Measurements from ENCODE around the gene FAM3D. TPM values are rescaled to one million over a fixed set of nuclear protein-coding genes. Genes with fewer than 3 reads are reported as not detected.

The FAM3D gene
- polyA plus RNA-seq, 1 of the 3 experiments (the other 2 are of a cell fraction), result not detected

DNA sequence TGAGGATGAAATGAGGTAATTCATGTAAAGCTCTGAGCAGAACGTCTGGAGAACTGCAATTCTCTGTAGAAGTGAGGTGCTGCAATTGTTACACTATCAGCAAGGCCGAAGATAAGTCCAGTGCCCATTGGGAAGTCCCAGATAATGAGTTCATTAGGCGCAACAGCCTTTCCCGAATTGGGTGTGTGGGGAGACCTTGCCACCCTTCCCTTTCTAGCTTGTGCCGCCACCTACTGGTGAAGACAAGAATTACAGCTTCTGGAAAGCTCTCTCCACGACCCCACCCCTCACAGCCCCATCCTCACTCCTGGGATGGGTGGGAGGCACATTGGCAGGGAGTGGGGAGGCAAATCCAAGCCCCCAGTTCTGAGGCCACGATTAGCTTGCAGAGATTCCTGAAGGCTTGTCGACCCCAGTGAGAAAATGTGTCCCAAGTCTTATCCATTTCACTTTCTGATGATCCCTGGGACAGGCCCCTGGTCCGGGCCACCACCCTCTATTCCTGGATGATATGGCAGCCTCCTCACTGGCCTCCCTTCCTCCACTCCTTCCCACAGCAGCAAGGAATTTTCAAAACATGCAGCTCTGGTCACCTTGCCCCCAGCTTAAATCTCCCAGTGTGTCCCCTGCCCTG lies 36.4 kb downstream of the FAM3D start:
- H3K36me3 ChIP-seq (replicated peaks in 1 of 2; ENCODE audit: control insufficient read depth in 1 of 2, insufficient read depth in 2 of 2, low read length in 1 of 2), result no peaks in the 10 kb centered on the region
- CTCF ChIA-PET, result interaction anchor here (0.6 to 16.4 kb wide), 47 partner anchors 8 to 920 kb away, joined by 3 to 446 read pairs (median 4); partner anchors contain the start of genes FAM107A and KCTD6
- peaks cover 24 to 35% of the 10 kb centered on the region in 2 experiments; a peak in 3 of 4 replicates for H3K4me1 ChIP-seq (ENCODE audit: control insufficient read depth in 1 of 2, insufficient read depth in 2 of 2, low read depth in 1 of 2, low read length in 1 of 2)
- no peak overlapping the region for H3K4me2 ChIP-seq
- peak; percentile 85 for DNase-seq
- H3K9me3 ChIP-seq, result no peaks in the 10 kb centered on the region
- POLR2A ChIA-PET, result no interaction called here
- H3K27ac ChIP-seq (ENCODE audit: low read depth in 2 of 2, low read length in 1 of 2), result no peak overlapping the region
- H3K9me2 ChIP-seq, result no peaks in the 10 kb centered on the region
- H3K79me2 ChIP-seq (ENCODE audit: insufficient read depth), result no peaks in the 10 kb centered on the region
- H3K4me3 ChIP-seq (ENCODE audit: low read depth in 2 of 2, low read length in 1 of 2), result no peak overlapping the region; a peak in 1 of 4 replicates
- H3K27me3 ChIP-seq (ENCODE audit: insufficient read depth), result no peaks in the 10 kb centered on the region
- no peak overlapping the region for H3K9ac ChIP-seq
- 24% methylated on average over 9 of the region's 9 CpGs for WGBS (ENCODE audit: low lambda C conversion rate)
- H2AFZ ChIP-seq (ENCODE audit: low read depth), result no peak overlapping the region
- peak; percentile 89 for TF ChIP-seq RAD21 (IDR thresholded peaks at IDR 0.05; ENCODE audit: low read length)
- TF ChIP-seq SMC3 (IDR thresholded peaks at IDR 0.05; ENCODE audit: low read depth, low read length), result peak; percentile 82
- no peak for TF ChIP-seq EP300 (IDR thresholded peaks at IDR 0.05; ENCODE audit: borderline replicate concordance in 1 of 2, low read depth in 1 of 2, low read length in 1 of 2)
- TF ChIP-seq, protein P1, sequence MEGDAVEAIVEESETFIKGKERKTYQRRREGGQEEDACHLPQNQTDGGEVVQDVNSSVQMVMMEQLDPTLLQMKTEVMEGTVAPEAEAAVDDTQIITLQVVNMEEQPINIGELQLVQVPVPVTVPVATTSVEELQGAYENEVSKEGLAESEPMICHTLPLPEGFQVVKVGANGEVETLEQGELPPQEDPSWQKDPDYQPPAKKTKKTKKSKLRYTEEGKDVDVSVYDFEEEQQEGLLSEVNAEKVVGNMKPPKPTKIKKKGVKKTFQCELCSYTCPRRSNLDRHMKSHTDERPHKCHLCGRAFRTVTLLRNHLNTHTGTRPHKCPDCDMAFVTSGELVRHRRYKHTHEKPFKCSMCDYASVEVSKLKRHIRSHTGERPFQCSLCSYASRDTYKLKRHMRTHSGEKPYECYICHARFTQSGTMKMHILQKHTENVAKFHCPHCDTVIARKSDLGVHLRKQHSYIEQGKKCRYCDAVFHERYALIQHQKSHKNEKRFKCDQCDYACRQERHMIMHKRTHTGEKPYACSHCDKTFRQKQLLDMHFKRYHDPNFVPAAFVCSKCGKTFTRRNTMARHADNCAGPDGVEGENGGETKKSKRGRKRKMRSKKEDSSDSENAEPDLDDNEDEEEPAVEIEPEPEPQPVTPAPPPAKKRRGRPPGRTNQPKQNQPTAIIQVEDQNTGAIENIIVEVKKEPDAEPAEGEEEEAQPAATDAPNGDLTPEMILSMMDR (IDR thresholded peaks at IDR 0.05), result peak; percentile 92
- TF ChIP-seq TEAD4 (IDR thresholded peaks at IDR 0.05; ENCODE audit: borderline replicate concordance, insufficient read depth), result no peak
- no peaks in the 10 kb centered on the region for H4K20me1 ChIP-seq (ENCODE audit: insufficient read depth)
- peaks cover 18% of the 10 kb centered on the region for H3F3A ChIP-seq (replicated peaks; ENCODE audit: insufficient read depth)

DNA sequence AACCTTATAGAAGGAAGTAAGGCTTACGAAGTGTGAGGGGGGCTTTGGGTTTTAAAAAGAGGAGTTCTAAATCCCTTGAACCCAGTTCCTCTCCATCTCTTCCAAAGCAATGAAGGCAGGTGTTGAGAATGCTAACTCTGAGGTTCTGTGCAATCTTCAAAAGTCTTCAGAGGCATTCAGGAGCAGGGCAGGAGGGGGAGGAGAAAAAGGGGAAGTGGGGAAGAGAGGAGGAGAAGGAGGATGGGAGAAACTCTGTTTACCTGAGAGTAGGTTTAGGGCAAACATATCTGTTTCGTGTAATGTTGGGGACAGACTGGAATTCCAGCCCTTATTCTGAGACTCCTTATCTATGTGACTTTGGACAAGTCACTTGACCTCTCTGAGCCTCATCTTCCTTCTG lies 36.9 kb downstream of the FAM3D start:
- H3K4me2 ChIP-seq, result peak overlapping the region; percentile 45; the same call in 1 of the 2 replicates
- peaks cover 24 to 35% of the 10 kb centered on the region in 2 experiments; a peak in 3 of 4 replicates for H3K4me1 ChIP-seq (ENCODE audit: control insufficient read depth in 1 of 2, insufficient read depth in 2 of 2, low read depth in 1 of 2, low read length in 1 of 2)
- H3K9me2 ChIP-seq, result no peaks in the 10 kb centered on the region
- H3K9me3 ChIP-seq, result no peaks in the 10 kb centered on the region
- WGBS (ENCODE audit: low lambda C conversion rate), result 89% methylated on average over 2 of the region's 2 CpGs
- no peak overlapping the region for H2AFZ ChIP-seq (ENCODE audit: low read depth)
- ChIA-PET POLR2A (no interaction called here), CTCF (interaction anchor here (0.7 to 16.4 kb wide), 36 partner anchors 8 to 921 kb away, joined by 3 to 446 read pairs (median 4); partner anchors contain the start of genes FAM107A and KCTD6)
- DNase-seq, result no peak
- H4K20me1 ChIP-seq (ENCODE audit: insufficient read depth), result no peaks in the 10 kb centered on the region
- peaks cover 18% of the 10 kb centered on the region for H3F3A ChIP-seq (replicated peaks; ENCODE audit: insufficient read depth)
- no peaks in the 10 kb centered on the region for H3K36me3 ChIP-seq (replicated peaks in 1 of 2; ENCODE audit: control insufficient read depth in 1 of 2, insufficient read depth in 2 of 2, low read length in 1 of 2)
- H3K4me3 ChIP-seq (ENCODE audit: low read depth in 2 of 2, low read length in 1 of 2), result no peak overlapping the region
- H3K27me3 ChIP-seq (ENCODE audit: insufficient read depth), result no peaks in the 10 kb centered on the region
- no peak overlapping the region for H3K9ac ChIP-seq
- peak overlapping the region in 1 of 2 experiments; percentile 79; a peak in 1 of 4 replicates for H3K27ac ChIP-seq (ENCODE audit: low read depth in 2 of 2, low read length in 1 of 2)
- TF ChIP-seq RXRA (IDR thresholded peaks at IDR 0.05; ENCODE audit: borderline replicate concordance, low read depth) (no peak), GATA2 (CRISPR knock-in tag; IDR thresholded peaks at IDR 0.05) (no peak)
- H3K79me2 ChIP-seq (ENCODE audit: insufficient read depth), result no peaks in the 10 kb centered on the region

All from SK-N-SH (cell line).